ENCODE data around the gene NANP.
"Not testable (repeated sequence)": the region's sequence is repeated elsewhere in the genome, so short reads cannot be mapped to it uniquely, and the experiment has no call there.

The NANP gene

DNA sequence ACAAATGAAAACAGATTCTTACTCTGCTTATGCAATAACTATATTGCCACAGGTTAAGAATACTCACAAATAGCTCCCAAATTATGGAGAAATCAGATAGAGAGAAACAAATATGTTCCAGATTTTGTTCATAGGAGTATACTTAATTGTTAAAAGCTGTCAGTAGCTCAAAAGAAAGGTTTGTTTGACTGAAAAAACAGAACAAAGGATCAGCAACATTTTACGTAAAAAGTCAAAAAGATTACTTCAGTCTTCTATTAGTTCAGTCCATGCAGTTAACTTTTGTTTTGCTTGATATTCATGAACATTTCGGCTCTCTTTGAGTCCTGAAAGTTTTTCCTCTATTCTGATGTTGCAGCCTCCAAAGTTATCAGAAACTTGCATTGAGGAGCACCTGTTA, 13.4 kb upstream of the NANP start:
- H2AFZ ChIP-seq (ENCODE audit: low read depth, low read length), result no peak overlapping the region
- peaks cover 19% of the 10 kb centered on the region for H3K9me3 ChIP-seq (ENCODE audit: insufficient read depth, low read length)
- peaks cover 19% of the 10 kb centered on the region; the same call in 1 of the 2 replicates for H4K20me1 ChIP-seq (ENCODE audit: insufficient read depth, low read length)
- H3K27ac ChIP-seq (ENCODE audit: low read length), result no peak overlapping the region
- H3K9ac ChIP-seq (ENCODE audit: low read length), result no peak overlapping the region
- peaks cover 3% of the 10 kb centered on the region for H3K79me2 ChIP-seq (ENCODE audit: low read length)
- H3K4me3 ChIP-seq (ENCODE audit: low read length), result no peak overlapping the region
- peaks cover 40% of the 10 kb centered on the region for H3K36me3 ChIP-seq (replicated peaks; ENCODE audit: low read depth, low read length)
- peaks cover 19% of the 10 kb centered on the region for H3K4me1 ChIP-seq (ENCODE audit: low read length)
- no peaks in the 10 kb centered on the region for H3K27me3 ChIP-seq (ENCODE audit: low read depth, low read length)
- H3K4me2 ChIP-seq (ENCODE audit: low read length), result no peak overlapping the region
- TF ChIP-seq, protein P1, sequence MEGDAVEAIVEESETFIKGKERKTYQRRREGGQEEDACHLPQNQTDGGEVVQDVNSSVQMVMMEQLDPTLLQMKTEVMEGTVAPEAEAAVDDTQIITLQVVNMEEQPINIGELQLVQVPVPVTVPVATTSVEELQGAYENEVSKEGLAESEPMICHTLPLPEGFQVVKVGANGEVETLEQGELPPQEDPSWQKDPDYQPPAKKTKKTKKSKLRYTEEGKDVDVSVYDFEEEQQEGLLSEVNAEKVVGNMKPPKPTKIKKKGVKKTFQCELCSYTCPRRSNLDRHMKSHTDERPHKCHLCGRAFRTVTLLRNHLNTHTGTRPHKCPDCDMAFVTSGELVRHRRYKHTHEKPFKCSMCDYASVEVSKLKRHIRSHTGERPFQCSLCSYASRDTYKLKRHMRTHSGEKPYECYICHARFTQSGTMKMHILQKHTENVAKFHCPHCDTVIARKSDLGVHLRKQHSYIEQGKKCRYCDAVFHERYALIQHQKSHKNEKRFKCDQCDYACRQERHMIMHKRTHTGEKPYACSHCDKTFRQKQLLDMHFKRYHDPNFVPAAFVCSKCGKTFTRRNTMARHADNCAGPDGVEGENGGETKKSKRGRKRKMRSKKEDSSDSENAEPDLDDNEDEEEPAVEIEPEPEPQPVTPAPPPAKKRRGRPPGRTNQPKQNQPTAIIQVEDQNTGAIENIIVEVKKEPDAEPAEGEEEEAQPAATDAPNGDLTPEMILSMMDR (IDR thresholded peaks at IDR 0.05; ENCODE audit: low read depth, low read length), result no peak
- no peak for TF ChIP-seq EZH2phosphoT487 (IDR thresholded peaks at IDR 0.05; ENCODE audit: low read depth)

DNA sequence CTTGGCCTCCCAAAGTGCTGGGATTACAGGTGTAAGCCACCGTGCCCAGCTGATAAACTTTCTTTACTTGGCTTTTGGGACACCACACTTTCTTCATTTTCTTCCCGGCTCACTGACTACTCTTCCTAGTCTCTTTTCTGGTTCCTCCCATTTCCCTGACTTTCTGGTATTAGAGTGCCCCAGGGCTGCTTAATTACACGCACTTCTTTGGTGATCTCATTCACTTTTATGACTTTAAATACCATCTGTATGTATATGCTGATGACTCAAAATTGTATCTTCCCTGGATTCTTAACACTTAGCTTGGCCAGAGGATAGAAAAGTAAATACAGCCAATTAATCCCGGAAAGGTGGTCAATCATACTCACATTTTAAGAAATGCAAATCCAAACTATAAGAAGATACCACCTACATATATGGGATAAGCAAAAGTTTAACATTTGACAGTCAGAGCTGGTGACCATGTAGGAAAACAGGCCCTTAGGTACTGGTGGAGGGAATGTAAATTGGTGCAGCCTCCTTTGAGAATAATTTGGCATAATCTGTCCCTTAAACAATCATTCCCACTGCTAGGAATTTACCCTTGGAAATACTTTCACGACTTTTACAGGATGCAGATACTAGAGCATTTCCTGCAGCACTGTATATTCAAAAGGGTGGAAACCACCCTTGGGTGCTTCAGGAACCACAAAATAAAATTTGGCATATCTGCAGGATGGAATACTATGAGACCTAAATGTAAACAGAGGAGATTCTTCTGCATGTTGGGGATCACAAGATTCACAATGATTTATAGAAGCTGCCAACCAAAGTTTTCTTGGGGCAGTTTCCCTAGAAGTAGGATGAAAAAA, 9.4 kb upstream of the NANP start:
- Histone ChIP-seq H4K20me1 (ENCODE audit: insufficient read depth, low read length) (peaks cover 19% of the 10 kb centered on the region; the same call in 1 of the 2 replicates), H3K9ac (ENCODE audit: low read length) (no peak overlapping the region), H3K4me3 (ENCODE audit: low read length) (no peak overlapping the region), H3K79me2 (ENCODE audit: low read length) (peaks cover 4% of the 10 kb centered on the region), H2AFZ (ENCODE audit: low read depth, low read length) (no peak overlapping the region), H3K27ac (ENCODE audit: low read length) (no peak overlapping the region), H3K36me3 (replicated peaks; ENCODE audit: low read depth, low read length) (peaks cover 38% of the 10 kb centered on the region), H3K9me3 (ENCODE audit: insufficient read depth, low read length) (peaks cover 24% of the 10 kb centered on the region), H3K4me1 (ENCODE audit: low read length) (peaks cover 19% of the 10 kb centered on the region), H3K27me3 (ENCODE audit: low read depth, low read length) (no peaks in the 10 kb centered on the region), H3K4me2 (ENCODE audit: low read length) (peak overlapping the region; percentile 44)
- TF ChIP-seq, protein P1 (IDR thresholded peaks at IDR 0.05; ENCODE audit: low read depth, low read length), result no peak
- TF ChIP-seq EZH2phosphoT487 (IDR thresholded peaks at IDR 0.05; ENCODE audit: low read depth), result no peak

GRCh38 chr20:25630615-25631014, 6.8 kb upstream of the NANP start:
- not testable (repeated sequence) for H3K4me2 ChIP-seq (ENCODE audit: low read length); H3K9ac ChIP-seq (ENCODE audit: low read length); H2AFZ ChIP-seq (ENCODE audit: low read depth, low read length); H3K4me3 ChIP-seq (ENCODE audit: low read length); H3K27me3 ChIP-seq (ENCODE audit: low read depth, low read length); H3K9me3 ChIP-seq (ENCODE audit: insufficient read depth, low read length); H3K27ac ChIP-seq (ENCODE audit: low read length); H3K79me2 ChIP-seq (ENCODE audit: low read length)
- peaks cover 17% of the 10 kb centered on the region for H3K36me3 ChIP-seq (replicated peaks; ENCODE audit: low read depth, low read length)
- peaks cover 19% of the 10 kb centered on the region for H3K4me1 ChIP-seq (ENCODE audit: low read length)
- peaks cover 19% of the 10 kb centered on the region; the same call in 1 of the 2 replicates for H4K20me1 ChIP-seq (ENCODE audit: insufficient read depth, low read length)

GRCh38 chr20:25629816-25630499, 6.1 kb upstream of the NANP start:
- Histone ChIP-seq H3K79me2 (ENCODE audit: low read length) (peaks cover 10% of the 10 kb centered on the region), H3K27me3 (ENCODE audit: low read depth, low read length) (no peaks in the 10 kb centered on the region), H3K9ac (ENCODE audit: low read length) (no peak overlapping the region), H2AFZ (ENCODE audit: low read depth, low read length) (no peak overlapping the region), H3K9me3 (ENCODE audit: insufficient read depth, low read length) (peaks cover 7% of the 10 kb centered on the region; the same call in 1 of the 2 replicates), H3K36me3 (replicated peaks; ENCODE audit: low read depth, low read length) (peaks cover 18% of the 10 kb centered on the region), H3K4me3 (ENCODE audit: low read length) (no peak overlapping the region), H4K20me1 (ENCODE audit: insufficient read depth, low read length) (peaks cover 19% of the 10 kb centered on the region; the same call in 1 of the 2 replicates), H3K4me2 (ENCODE audit: low read length) (no peak overlapping the region), H3K4me1 (ENCODE audit: low read length) (peaks cover 22% of the 10 kb centered on the region), H3K27ac (ENCODE audit: low read length) (no peak overlapping the region)
- TF ChIP-seq, protein P1 (IDR thresholded peaks at IDR 0.05; ENCODE audit: low read depth, low read length), result no peak
- no peak for TF ChIP-seq EZH2phosphoT487 (IDR thresholded peaks at IDR 0.05; ENCODE audit: low read depth)

All from OCI-LY3 (cell line).